ENCODE results near the gene SPOUT1.
"Not testable (repeated sequence)": the region's sequence is repeated elsewhere in the genome, so short reads cannot be mapped to it uniquely, and the experiment has no call there.

The SPOUT1 gene, protein sequence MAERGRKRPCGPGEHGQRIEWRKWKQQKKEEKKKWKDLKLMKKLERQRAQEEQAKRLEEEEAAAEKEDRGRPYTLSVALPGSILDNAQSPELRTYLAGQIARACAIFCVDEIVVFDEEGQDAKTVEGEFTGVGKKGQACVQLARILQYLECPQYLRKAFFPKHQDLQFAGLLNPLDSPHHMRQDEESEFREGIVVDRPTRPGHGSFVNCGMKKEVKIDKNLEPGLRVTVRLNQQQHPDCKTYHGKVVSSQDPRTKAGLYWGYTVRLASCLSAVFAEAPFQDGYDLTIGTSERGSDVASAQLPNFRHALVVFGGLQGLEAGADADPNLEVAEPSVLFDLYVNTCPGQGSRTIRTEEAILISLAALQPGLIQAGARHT

GRCh38 chr9:128829477-128830251, at the start of gene SPOUT1:
TSS of gene SPOUT1 (minus strand) at chr9:128829794. CDS start at chr9:128829780, 14 bp downstream.
- DNase-seq (ENCODE audit: low read depth), result peak; percentile 86

- no peak for DNase-seq (ENCODE audit: low read depth)
Measured at GRCh38 chr9:128877852-128878251, 48.3 kb upstream of the SPOUT1 start.

DNA sequence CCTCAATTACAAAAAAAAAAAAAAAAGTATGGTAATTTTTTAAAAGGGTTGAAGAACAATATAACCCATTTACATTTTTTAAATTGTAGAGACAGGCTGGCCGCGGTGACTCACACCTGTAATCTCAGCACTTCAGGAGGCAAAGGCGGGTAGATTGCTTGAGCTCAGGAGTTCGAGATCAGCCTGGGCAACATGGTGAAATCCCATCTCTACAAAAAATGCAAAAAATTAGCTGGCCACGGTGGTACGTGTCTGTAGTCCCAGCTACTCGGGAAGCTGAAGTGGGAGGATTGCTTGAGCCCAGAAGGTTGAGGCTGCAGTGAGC, 41.3 kb upstream of the SPOUT1 start:
- not testable (repeated sequence) for DNase-seq (ENCODE audit: low read depth)

- DNase-seq (ENCODE audit: low read depth), result no peak
Measured at GRCh38 chr9:128870128-128870940, 40.7 kb upstream of the SPOUT1 start.

DNA sequence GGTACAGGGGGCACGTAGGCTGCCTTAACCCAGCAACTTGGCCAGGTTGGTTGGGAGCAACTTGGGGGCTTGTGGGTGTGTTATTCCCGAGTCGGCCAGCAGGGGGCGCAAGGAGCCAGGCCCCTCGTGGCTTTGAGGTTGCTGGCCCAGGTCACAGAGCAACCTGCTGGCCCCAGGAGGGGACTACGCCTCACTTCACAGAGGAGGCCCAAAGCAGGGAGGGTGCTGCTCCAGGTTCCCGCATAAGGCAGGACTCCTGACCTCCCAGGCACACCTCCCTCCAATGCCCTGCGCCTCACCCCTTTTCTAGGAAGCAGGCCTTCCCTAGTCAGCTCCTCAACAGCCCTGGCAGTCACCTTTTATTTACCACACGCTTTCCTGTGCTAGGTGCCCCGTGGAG, 34.1 kb upstream of the SPOUT1 start:
- no peak for DNase-seq (ENCODE audit: low read depth)

DNA sequence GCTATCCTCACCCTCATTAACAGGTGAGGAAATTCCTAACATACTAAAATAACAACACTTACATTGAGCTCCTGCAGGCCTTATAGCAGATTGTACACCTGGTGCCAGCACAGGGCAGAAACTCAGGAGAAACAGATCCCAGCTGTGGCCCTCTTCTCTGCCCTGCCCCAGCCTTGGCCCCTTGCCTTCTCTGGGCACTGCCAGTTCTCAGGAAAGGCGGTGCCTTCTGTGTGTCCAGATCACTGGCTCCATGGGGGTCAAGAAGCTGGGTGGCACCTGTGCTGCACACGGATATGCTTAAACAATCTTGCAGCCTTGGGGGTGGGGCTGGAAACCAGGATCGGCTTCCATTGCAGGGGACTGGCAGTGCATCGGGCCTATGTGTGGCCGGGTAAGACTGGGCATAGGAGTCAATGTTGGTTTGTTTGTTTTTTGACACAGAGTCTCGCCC, 32.8 kb upstream of the SPOUT1 start:
- no peak for DNase-seq (ENCODE audit: low read depth)

DNA sequence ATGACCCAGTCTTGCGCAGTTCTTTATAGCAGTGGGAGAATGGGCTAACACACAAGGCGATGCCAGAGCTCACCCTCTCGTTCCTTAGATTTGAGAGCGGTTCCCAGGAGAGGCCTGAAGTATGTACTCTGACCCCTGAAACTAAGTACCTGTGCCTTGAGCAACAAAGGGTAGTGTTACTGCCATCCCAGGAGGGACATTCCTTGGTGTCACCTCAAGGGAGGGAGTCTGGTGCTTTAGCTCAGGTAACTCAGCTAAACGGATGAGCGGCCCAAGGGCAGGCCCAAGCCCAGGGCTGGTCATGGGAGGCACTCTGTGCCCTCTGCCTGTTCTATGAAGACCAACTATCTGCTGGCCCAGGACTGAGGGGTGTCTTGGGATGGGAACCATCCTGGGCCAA, 31.9 kb upstream of the SPOUT1 start:
- no peak for DNase-seq (ENCODE audit: low read depth)

DNA sequence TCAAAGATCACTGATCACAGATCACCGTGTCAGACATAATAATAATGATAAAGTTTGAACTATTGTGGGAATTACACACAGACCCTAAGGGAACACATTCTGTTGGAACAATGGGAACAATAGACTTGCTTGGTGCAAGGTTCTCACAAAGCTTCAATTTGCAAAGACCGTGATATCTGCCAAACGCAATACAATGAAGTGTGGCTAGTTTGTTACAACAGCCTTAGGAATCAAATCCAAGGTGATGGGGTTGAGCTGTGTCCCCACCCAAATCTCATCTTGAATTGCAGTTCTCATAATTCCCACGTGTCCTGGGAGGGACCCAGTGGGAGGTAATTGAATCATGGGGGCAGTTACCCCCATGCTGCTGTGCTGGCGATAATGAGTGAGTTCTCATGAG, 31.3 kb upstream of the SPOUT1 start:
- DNase-seq (ENCODE audit: low read depth), result no peak

GRCh38 chr9:128858476-128858875, 28.9 kb upstream of the SPOUT1 start:
- DNase-seq (ENCODE audit: low read depth), result not testable (repeated sequence)

DNA sequence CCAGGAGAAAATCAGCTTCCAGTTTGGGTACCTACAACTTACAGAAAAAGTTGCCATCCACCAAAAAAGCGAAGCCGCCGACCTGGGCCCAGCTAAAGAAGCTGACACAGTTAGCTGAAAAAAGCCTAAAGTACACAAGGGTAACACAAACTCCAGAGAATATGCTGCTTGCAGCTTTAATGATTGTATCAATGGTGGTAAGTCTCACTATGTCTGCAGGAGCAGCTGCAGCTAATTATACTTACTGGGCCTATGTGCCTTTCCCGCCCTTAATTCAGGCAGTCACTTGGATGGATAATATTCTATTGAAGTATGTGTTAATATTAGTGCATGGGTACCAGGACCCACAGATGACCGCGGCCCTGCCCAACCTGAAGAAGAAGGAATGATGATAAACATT, 24.9 kb upstream of the SPOUT1 start:
- DNase-seq (ENCODE audit: low read depth), result not testable (repeated sequence)

DNA sequence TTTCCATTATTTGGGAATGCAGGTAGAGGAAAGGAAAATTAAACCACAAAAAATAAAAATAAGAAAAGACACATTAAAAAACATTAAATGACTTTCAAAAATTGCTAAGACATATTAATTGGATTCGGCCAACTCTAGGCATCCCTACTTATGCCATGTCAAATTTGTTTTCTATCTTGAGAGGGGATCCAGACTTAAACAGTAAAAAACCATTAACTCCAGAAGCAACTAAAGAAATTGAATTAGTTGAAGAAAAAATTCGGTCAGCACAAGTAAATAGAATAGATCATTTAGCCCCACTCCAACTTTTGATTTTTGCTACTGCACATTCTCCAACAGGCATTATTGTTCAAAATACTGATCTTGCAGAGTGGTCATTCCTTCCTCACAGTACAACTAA, 23.1 kb upstream of the SPOUT1 start:
- not testable (repeated sequence) for DNase-seq (ENCODE audit: low read depth)

- not testable (repeated sequence) for DNase-seq (ENCODE audit: low read depth)
Measured at GRCh38 chr9:128851779-128852600, 22.4 kb upstream of the SPOUT1 start.

GRCh38 chr9:128851024-128851423, 21.4 kb upstream of the SPOUT1 start:
- DNase-seq (ENCODE audit: low read depth), result not testable (repeated sequence)

DNA sequence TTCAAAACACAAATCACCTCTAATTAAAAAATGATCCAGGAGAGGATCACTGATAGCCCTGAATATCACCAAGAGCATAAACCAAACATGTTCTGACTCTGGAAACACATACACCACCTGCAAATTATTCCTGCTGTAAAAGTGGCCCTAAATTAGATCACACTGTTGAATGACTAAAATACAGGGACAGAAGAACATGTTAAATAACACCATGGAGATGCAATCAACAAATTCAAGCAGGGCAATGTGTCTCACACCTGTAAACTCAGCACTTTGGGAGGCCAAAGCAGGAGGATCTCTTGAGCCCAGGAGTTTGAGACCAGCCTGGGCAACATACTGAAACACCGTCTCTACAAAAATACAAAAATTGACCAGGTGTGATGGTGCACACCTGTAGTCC, 18.2 kb upstream of the SPOUT1 start:
- DNase-seq (ENCODE audit: low read depth), result no peak

DNA sequence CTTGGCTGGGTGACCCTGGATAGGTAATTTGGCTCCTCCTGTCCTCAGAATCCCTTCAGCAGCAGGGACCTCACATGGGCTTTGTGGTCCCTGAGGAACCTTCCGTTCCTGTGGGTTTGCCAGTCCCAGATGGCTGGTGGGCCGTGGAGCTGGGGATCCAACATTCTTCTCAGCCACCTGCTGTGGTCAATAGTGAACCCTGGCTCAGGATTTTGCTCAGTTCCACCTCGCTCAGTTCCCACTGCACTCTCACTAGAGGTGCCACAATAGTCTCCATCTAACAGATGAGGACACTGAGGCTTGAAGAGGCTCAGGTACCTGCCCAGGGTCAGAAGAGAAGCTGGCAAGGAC, 17.1 kb upstream of the SPOUT1 start:
- DNase-seq (ENCODE audit: low read depth), result no peak

GRCh38 chr9:128845186-128845931, 15.8 kb upstream of the SPOUT1 start:
- DNase-seq (ENCODE audit: low read depth), result no peak

DNA sequence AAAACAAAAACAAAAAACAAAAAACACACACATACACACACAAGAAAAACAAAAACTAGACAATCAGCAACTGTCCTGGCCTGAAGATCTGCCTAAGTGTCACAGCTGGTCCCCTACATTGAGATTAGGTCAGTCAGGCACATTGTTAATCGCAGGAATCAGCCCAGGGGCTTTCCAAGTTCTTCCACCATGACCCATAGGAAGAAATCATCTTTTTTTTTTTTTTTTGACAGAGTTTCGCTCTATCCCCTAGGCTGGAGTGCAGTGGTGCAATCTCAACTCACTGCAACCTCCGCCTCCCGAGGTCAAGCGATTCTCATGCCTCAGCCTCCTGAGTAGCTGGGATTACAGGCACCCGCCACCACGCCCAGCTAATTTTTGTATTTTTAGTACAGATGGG, 13.6 kb upstream of the SPOUT1 start:
- DNase-seq (ENCODE audit: low read depth), result not testable (repeated sequence)

GRCh38 chr9:128841694-128842492, 12.3 kb upstream of the SPOUT1 start:
- no peak for DNase-seq (ENCODE audit: low read depth)

GRCh38 chr9:128840524-128840923, 10.9 kb upstream of the SPOUT1 start:
- no peak for DNase-seq (ENCODE audit: low read depth)

DNA sequence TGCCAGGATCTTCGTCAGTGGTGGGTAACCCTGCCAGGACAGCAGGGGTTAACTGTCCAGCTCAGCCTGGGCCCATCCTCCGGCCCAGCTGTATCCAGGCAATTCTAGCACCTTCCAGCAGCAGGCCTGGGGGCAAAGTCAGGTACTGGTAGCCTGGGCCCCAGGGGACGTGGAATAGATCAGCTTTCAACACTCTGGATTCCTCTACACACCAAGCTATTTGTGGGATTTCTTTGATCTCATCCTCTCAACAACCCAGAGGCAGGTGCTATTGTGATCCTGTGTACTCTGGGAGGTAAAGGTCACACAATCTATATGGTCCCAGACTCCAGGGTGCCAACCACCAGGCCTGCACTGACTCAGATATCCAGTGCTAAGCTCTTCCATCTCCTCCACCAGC, 8.7 kb upstream of the SPOUT1 start:
- DNase-seq (ENCODE audit: low read depth), result no peak

Measured in HS-27A (cell line).